OCI-LY3 (cell line): Measurements from ENCODE around the gene GRAMD2B.

Experiments used
- CTCF ChIP-seq: fragments of 200-600, 300-600 bp; sonication (generic); IDR thresholded peaks from 2 replicates; pipeline ENCODE4 v1.5.1; 2014; ENCODE audit warnings: antibody characterized with exemption, low read length, low read depth
- EZH2phosphoT487 ChIP-seq: fragments of 200-600 bp; shearing (Covaris generic); IDR thresholded peaks from 2 replicates; pipeline ENCODE4 v1.6.1; 2018; ENCODE audit warnings: antibody characterized with exemption, mixed run types, low read depth

- no peak for TF ChIP-seq EZH2phosphoT487
- TF ChIP-seq CTCF: no peak
Measured at GRCh38 chr5:126519637-126520592, 96.7 kb downstream of the GRAMD2B start.
